ENCODE measurements around the gene INSR.
A peak's percentile ranks its signal among the peaks of the same experiment; 100 is the strongest.
"Not testable (repeated sequence)": the region's sequence is repeated elsewhere in the genome, so short reads cannot be mapped to it uniquely, and the experiment has no call there.

Gene INSR

DNA sequence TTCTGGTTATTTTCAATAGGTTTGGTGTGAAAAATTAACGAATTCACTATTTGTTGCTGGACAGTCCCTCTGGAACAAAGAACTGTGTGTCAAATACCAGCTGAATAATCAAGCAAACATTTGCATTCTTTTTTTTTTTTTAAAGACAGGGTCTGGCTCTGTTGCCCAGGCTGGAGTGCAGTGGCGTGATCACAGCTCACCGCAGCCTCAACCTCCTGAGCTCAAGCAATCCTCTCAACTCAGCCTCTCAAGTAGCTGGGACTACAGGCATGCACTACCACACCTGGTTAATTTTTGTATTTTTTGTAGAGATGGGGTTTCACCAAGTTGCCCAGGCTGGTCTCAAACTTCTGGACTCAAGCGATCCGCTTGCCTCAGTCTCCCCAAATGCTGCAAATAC, 67.1 kb downstream of the INSR start:
- DNase-seq, result peak in 1 of 2 donors; percentile 25
- not testable (repeated sequence) for H3K79me1 ChIP-seq (ENCODE audit: low read length); H3K9ac ChIP-seq (ENCODE audit: low read length); H4K12ac ChIP-seq (ENCODE audit: low read depth, low read length); H3K18ac ChIP-seq (ENCODE audit: low read length); H2BK120ac ChIP-seq (ENCODE audit: insufficient read depth, low read length, poor library complexity); H3K4me1 ChIP-seq (ENCODE audit: control insufficient read depth in 1 of 2, insufficient read depth in 2 of 2, low read length in 2 of 2); H2BK12ac ChIP-seq (ENCODE audit: low read length); H2AK5ac ChIP-seq (ENCODE audit: low read length); H3K4me2 ChIP-seq (ENCODE audit: low read length); H3K79me2 ChIP-seq (ENCODE audit: control insufficient read depth, insufficient read depth, low read length, poor library complexity); H3K4me3 ChIP-seq (ENCODE audit: low read depth, low read length); H3K23ac ChIP-seq (ENCODE audit: low read length); H4K91ac ChIP-seq (ENCODE audit: low read depth, low read length); H3K27ac ChIP-seq (ENCODE audit: low read depth, low read length); H3K4ac ChIP-seq (ENCODE audit: low read depth, low read length); H3K27me3 ChIP-seq (ENCODE audit: insufficient read depth, low read length); H3K9me3 ChIP-seq (ENCODE audit: insufficient read depth, low read depth, low read length); H3K36me3 ChIP-seq (ENCODE audit: control insufficient read depth in 1 of 2, insufficient read depth in 2 of 2, low read length in 2 of 2); H4K8ac ChIP-seq (ENCODE audit: low read depth, low read length); H2AFZ ChIP-seq (ENCODE audit: insufficient read depth, low read length, poor library complexity); H2BK5ac ChIP-seq (ENCODE audit: low read depth, low read length, poor library complexity); H3K14ac ChIP-seq (ENCODE audit: low read length)
- WGBS (ENCODE audit: extremely low coverage, insufficient coverage, insufficient read length), result no CpG with 5 or more reads among the region's 5 CpGs

DNA sequence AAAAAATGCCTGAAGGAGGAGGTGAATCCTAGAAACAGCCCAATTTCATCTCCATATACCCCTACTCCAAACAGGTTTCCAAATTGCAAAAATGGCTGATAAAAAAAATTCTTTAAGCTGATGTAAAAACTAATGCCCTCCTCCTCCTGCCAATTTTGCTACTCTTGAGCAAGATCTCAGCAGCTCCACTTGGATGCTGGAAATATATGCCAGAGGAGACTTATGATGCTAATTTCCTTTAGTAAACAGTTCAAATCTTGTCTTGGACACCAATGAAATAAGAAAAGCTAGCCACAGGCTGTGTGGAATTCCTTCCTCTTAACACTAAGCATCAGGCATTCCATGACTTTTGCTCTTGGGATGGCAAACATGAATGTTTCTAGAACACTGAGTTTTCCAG, 67.5 kb downstream of the INSR start:
- Histone ChIP-seq H3K27me3 (ENCODE audit: insufficient read depth, low read length) (no peaks in the 10 kb centered on the region), H3K79me2 (ENCODE audit: control insufficient read depth, insufficient read depth, low read length, poor library complexity) (no peaks in the 10 kb centered on the region), H2AFZ (ENCODE audit: insufficient read depth, low read length, poor library complexity) (no peak overlapping the region), H4K91ac (ENCODE audit: low read depth, low read length) (no peak overlapping the region), H2BK12ac (ENCODE audit: low read length) (no peak overlapping the region), H3K27ac (ENCODE audit: low read depth, low read length) (no peak overlapping the region), H3K9ac (ENCODE audit: low read length) (no peak overlapping the region), H3K18ac (ENCODE audit: low read length) (no peak overlapping the region), H3K4ac (ENCODE audit: low read depth, low read length) (no peak overlapping the region), H4K12ac (ENCODE audit: low read depth, low read length) (no peak overlapping the region), H3K4me2 (ENCODE audit: low read length) (no peak overlapping the region), H3K14ac (ENCODE audit: low read length) (no peak overlapping the region), H2BK5ac (ENCODE audit: low read depth, low read length, poor library complexity) (no peak overlapping the region), H3K4me1 (ENCODE audit: control insufficient read depth in 1 of 2, insufficient read depth in 2 of 2, low read length in 2 of 2) (no peaks in the 10 kb centered on the region), H3K4me3 (ENCODE audit: low read depth, low read length) (no peak overlapping the region), H2BK120ac (ENCODE audit: insufficient read depth, low read length, poor library complexity) (no peak overlapping the region), H3K79me1 (ENCODE audit: low read length) (no peaks in the 10 kb centered on the region), H4K8ac (ENCODE audit: low read depth, low read length) (no peak overlapping the region), H3K36me3 (ENCODE audit: control insufficient read depth in 1 of 2, insufficient read depth in 2 of 2, low read length in 2 of 2) (no peaks in the 10 kb centered on the region), H3K9me3 (ENCODE audit: insufficient read depth, low read depth, low read length) (peaks cover 2% of the 10 kb centered on the region), H2AK5ac (ENCODE audit: low read length) (no peak overlapping the region), H3K23ac (ENCODE audit: low read length) (no peak overlapping the region)
- no peak for DNase-seq

DNA sequence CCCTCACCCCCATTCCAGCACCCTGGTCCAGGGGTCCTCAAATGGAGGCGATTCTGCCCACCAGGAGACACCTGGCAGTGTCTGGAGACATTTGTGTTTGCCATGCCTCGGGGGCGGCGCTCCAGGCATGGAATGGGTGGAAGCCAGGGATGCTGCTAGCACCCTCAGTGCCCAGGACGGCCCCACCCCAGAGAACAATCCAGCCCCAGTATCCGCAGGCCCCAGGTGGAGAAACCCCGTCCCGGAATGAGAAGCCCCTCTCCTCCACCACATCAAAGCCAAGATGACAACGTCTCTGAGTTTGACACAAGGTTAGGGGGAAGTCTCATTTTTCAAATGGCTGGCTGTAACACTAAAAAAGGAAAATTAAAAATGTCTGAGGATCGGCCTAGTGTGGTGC, 68.5 kb downstream of the INSR start:
- Histone ChIP-seq H4K8ac (ENCODE audit: low read depth, low read length) (no peak overlapping the region), H3K27me3 (ENCODE audit: insufficient read depth, low read length) (no peaks in the 10 kb centered on the region), H3K79me2 (ENCODE audit: control insufficient read depth, insufficient read depth, low read length, poor library complexity) (no peaks in the 10 kb centered on the region), H3K4me3 (ENCODE audit: low read depth, low read length) (no peak overlapping the region), H2AFZ (ENCODE audit: insufficient read depth, low read length, poor library complexity) (no peak overlapping the region), H4K12ac (ENCODE audit: low read depth, low read length) (no peak overlapping the region), H3K23ac (ENCODE audit: low read length) (no peak overlapping the region), H3K9me3 (ENCODE audit: insufficient read depth, low read depth, low read length) (peaks cover 2% of the 10 kb centered on the region), H2BK5ac (ENCODE audit: low read depth, low read length, poor library complexity) (no peak overlapping the region), H3K4ac (ENCODE audit: low read depth, low read length) (no peak overlapping the region), H3K79me1 (ENCODE audit: low read length) (no peaks in the 10 kb centered on the region), H2BK12ac (ENCODE audit: low read length) (no peak overlapping the region), H3K36me3 (ENCODE audit: control insufficient read depth in 1 of 2, insufficient read depth in 2 of 2, low read length in 2 of 2) (no peaks in the 10 kb centered on the region), H3K27ac (ENCODE audit: low read depth, low read length) (no peak overlapping the region), H3K18ac (ENCODE audit: low read length) (no peak overlapping the region), H4K91ac (ENCODE audit: low read depth, low read length) (no peak overlapping the region), H3K4me2 (ENCODE audit: low read length) (no peak overlapping the region), H3K4me1 (ENCODE audit: control insufficient read depth in 1 of 2, insufficient read depth in 2 of 2, low read length in 2 of 2) (no peaks in the 10 kb centered on the region), H2AK5ac (ENCODE audit: low read length) (no peak overlapping the region), H3K9ac (ENCODE audit: low read length) (no peak overlapping the region), H2BK120ac (ENCODE audit: insufficient read depth, low read length, poor library complexity) (no peak overlapping the region), H3K14ac (ENCODE audit: low read length) (no peak overlapping the region)
- no peak for DNase-seq
- no CpG with 5 or more reads among the region's 10 CpGs for WGBS (ENCODE audit: extremely low coverage, insufficient coverage, insufficient read length)

- Histone ChIP-seq H3K79me2 (ENCODE audit: control insufficient read depth, insufficient read depth, low read length, poor library complexity) (no peaks in the 10 kb centered on the region), H3K27me3 (ENCODE audit: insufficient read depth, low read length) (no peaks in the 10 kb centered on the region), H4K12ac (ENCODE audit: low read depth, low read length) (no peak overlapping the region), H3K9ac (ENCODE audit: low read length) (no peak overlapping the region), H3K4me1 (ENCODE audit: control insufficient read depth in 1 of 2, insufficient read depth in 2 of 2, low read length in 2 of 2) (no peaks in the 10 kb centered on the region), H3K4me3 (ENCODE audit: low read depth, low read length) (no peak overlapping the region), H3K4ac (ENCODE audit: low read depth, low read length) (no peak overlapping the region), H2AK5ac (ENCODE audit: low read length) (no peak overlapping the region), H3K27ac (ENCODE audit: low read depth, low read length) (no peak overlapping the region), H3K14ac (ENCODE audit: low read length) (no peak overlapping the region), H2AFZ (ENCODE audit: insufficient read depth, low read length, poor library complexity) (no peak overlapping the region), H3K9me3 (ENCODE audit: insufficient read depth, low read depth, low read length) (peaks cover 2% of the 10 kb centered on the region), H2BK5ac (ENCODE audit: low read depth, low read length, poor library complexity) (no peak overlapping the region), H2BK12ac (ENCODE audit: low read length) (no peak overlapping the region), H2BK120ac (ENCODE audit: insufficient read depth, low read length, poor library complexity) (no peak overlapping the region), H4K91ac (ENCODE audit: low read depth, low read length) (no peak overlapping the region), H3K4me2 (ENCODE audit: low read length) (no peak overlapping the region), H3K18ac (ENCODE audit: low read length) (no peak overlapping the region), H3K36me3 (ENCODE audit: control insufficient read depth in 1 of 2, insufficient read depth in 2 of 2, low read length in 2 of 2) (no peaks in the 10 kb centered on the region), H4K8ac (ENCODE audit: low read depth, low read length) (no peak overlapping the region), H3K23ac (ENCODE audit: low read length) (no peak overlapping the region), H3K79me1 (ENCODE audit: low read length) (no peaks in the 10 kb centered on the region)
- no peak for DNase-seq
- WGBS (ENCODE audit: extremely low coverage, insufficient coverage, insufficient read length), result no CpG with 5 or more reads among the region's 7 CpGs
These were observed 69.2 kb downstream of the INSR start for GRCh38 chr19:7224995-7225394.

Measured in trophoblast cell (in vitro differentiated cells and primary cell).